PFSK-1 (cell line): ENCODE measurements around the gene ACTL6B.

Source experiments
- POLR2AphosphoS5 ChIP-seq: IDR thresholded peaks from 2 replicates; pipeline ENCODE4 v1.6.1; 2012; ENCODE audit warnings: low read depth, mild to moderate bottlenecking, control low read depth, low read length, moderate library complexity
- SIN3A ChIP-seq: IDR thresholded peaks from 2 replicates; pipeline ENCODE4 v1.6.1; 2012; ENCODE audit warnings: mild to moderate bottlenecking, low read length, moderate library complexity, borderline replicate concordance; ENCODE audit not compliant: insufficient read depth
- TAF1 ChIP-seq: IDR thresholded peaks from 2 replicates; pipeline ENCODE4 v1.6.1; 2012; ENCODE audit warnings: low read length, control low read depth, borderline replicate concordance; ENCODE audit not compliant: insufficient read depth
- TF ChIP-seq, protein P1 (sequence below), 2 experiments: IDR thresholded peaks; 2 replicates each; pipeline versions ENCODE4 v1.6.1 to v1.8.0; 2011 to 2012; ENCODE audit warnings: low read depth in 2 of 2, low read length in 2 of 2, control low read depth in 1 of 2, inconsistent platforms in 1 of 2, mild to moderate bottlenecking in 1 of 2, moderate library complexity in 1 of 2; ENCODE audit not compliant: insufficient read depth in 1 of 2

DNA sequence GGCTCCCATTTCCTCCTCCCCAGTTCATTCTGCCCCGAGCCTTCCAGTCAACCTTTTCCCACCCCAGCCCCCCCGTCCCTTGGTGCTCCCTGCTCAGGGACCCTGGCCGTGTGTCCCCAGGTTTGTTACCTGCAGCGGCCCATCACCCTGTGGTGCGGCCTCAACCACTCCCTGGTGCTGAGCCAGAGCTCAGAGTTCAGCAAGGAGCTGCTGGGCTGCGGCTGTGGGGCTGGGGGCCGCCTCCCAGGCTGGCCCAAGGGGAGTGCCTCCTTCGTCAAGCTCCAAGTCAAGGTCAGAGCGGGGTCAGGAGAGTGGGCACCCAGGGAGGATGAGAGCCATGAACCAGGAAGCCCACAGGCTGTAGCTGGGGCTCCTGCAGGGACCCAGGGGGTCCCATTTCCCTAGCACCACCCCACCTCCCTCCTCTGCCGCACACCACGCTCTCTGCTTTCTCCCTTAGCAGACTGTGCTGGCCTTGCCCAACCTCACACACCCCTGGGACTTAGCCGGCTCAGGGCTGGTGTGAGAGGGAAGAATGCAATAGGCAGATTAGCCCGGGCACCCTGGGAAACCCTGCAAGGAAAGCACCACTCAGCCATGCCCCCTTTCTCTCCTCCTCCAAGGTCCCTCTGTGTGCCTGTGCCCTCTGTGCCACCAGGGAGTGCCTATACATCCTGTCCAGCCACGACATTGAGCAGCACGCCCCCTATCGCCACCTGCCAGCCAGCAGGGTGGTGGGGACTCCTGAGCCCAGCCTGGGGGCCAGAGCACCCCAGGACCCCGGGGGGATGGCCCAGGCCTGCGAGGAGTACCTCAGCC is 56.1 kb downstream of the ACTL6B start:
- TF ChIP-seq, protein P1, sequence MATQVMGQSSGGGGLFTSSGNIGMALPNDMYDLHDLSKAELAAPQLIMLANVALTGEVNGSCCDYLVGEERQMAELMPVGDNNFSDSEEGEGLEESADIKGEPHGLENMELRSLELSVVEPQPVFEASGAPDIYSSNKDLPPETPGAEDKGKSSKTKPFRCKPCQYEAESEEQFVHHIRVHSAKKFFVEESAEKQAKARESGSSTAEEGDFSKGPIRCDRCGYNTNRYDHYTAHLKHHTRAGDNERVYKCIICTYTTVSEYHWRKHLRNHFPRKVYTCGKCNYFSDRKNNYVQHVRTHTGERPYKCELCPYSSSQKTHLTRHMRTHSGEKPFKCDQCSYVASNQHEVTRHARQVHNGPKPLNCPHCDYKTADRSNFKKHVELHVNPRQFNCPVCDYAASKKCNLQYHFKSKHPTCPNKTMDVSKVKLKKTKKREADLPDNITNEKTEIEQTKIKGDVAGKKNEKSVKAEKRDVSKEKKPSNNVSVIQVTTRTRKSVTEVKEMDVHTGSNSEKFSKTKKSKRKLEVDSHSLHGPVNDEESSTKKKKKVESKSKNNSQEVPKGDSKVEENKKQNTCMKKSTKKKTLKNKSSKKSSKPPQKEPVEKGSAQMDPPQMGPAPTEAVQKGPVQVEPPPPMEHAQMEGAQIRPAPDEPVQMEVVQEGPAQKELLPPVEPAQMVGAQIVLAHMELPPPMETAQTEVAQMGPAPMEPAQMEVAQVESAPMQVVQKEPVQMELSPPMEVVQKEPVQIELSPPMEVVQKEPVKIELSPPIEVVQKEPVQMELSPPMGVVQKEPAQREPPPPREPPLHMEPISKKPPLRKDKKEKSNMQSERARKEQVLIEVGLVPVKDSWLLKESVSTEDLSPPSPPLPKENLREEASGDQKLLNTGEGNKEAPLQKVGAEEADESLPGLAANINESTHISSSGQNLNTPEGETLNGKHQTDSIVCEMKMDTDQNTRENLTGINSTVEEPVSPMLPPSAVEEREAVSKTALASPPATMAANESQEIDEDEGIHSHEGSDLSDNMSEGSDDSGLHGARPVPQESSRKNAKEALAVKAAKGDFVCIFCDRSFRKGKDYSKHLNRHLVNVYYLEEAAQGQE (IDR thresholded peaks at IDR 0.05; ENCODE audit: insufficient read depth in 1 of 2, low read depth in 2 of 2, low read length in 2 of 2): no peak
- no peak for TF ChIP-seq TAF1
- no peak for TF ChIP-seq POLR2AphosphoS5
- no peak for TF ChIP-seq SIN3A
